SK-N-MC (cell line): ENCODE results near the gene TIAM1.

Experiments used
- DNase-seq: peaks from one replicate; pipeline ENCODE4 v3.0.0-alpha.2; 2011; ENCODE audit warnings: low read depth, low spot score
- H3K27ac ChIP-seq: fragments of 200-600 bp; sonication (generic); 2 replicates; pipeline ENCODE4 v1.5.1; 2016; ENCODE audit warnings: mixed run types
- H3K36me3 ChIP-seq: fragments of 200-600 bp; sonication (generic); 2 replicates; pipeline ENCODE4 v1.6.1; 2017; ENCODE audit warnings: antibody characterized with exemption, low read length, mixed read lengths; ENCODE audit not compliant: insufficient read depth
- H3K4me3 ChIP-seq: fragments of 200-600 bp; sonication (generic); 2 replicates; pipeline ENCODE4 v1.5.1; 2016
- H3K9ac ChIP-seq: fragments of 200-600 bp; sonication (generic); 2 replicates; pipeline ENCODE4 v1.8.0; 2017; ENCODE audit warnings: mixed run types, mixed read lengths; ENCODE audit not compliant: insufficient read length
- H3K9me3 ChIP-seq: fragments of 200-600 bp; sonication (generic); 2 replicates; pipeline ENCODE4 v1.6.1; 2017; ENCODE audit warnings: low read depth, mild to moderate bottlenecking, antibody characterized with exemption, low read length, moderate library complexity, mixed read lengths
- EZH2 ChIP-seq: fragments of 200-600 bp; sonication (generic); IDR thresholded peaks from one replicate; pipeline ENCODE4 v1.6.1; 2017; ENCODE audit warnings: antibody characterized with exemption
- FOXP2 ChIP-seq: optimal IDR thresholded peaks from 2 replicates; pipeline ENCODE3; 2011; ENCODE audit warnings: mild to moderate bottlenecking, moderate library complexity; ENCODE audit not compliant: insufficient read depth; ENCODE audit errors: extremely low read length, control extremely low read depth
- POLR2AphosphoS5 ChIP-seq: IDR thresholded peaks from 2 replicates; pipeline ENCODE4 v1.6.1; 2012; ENCODE audit warnings: mild to moderate bottlenecking, low read depth, low read length, borderline replicate concordance

The TIAM1 gene

DNA sequence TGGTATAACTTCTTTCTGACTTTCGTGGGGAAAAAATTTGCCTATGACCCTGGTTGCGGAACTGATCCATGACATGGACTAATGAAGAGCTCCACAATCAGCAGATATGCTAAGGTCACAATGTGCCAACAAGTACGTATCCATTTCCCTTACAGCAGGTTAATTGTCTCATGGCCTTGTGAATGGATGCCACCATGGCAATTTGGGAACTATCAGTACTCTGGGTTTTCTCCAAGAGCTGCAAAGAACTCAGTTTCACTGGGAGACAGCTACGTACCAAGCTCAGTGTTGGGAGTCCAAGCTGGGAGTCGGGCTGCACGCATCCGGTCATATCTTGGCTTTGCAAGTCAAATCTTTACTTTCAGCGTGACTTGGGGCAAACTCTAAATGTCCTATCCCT is 64.8 kb downstream of the TIAM1 start:
- H3K36me3 ChIP-seq = no peaks in the 10 kb centered on the region
- no peak overlapping the region for H3K4me3 ChIP-seq
- no peak for DNase-seq
- H3K9me3 ChIP-seq = no peaks in the 10 kb centered on the region
- no peak overlapping the region for H3K9ac ChIP-seq
- H3K27ac ChIP-seq = no peak overlapping the region
- TF ChIP-seq POLR2AphosphoS5 (no peak), EZH2 (no peak), FOXP2 (no peak)

DNA sequence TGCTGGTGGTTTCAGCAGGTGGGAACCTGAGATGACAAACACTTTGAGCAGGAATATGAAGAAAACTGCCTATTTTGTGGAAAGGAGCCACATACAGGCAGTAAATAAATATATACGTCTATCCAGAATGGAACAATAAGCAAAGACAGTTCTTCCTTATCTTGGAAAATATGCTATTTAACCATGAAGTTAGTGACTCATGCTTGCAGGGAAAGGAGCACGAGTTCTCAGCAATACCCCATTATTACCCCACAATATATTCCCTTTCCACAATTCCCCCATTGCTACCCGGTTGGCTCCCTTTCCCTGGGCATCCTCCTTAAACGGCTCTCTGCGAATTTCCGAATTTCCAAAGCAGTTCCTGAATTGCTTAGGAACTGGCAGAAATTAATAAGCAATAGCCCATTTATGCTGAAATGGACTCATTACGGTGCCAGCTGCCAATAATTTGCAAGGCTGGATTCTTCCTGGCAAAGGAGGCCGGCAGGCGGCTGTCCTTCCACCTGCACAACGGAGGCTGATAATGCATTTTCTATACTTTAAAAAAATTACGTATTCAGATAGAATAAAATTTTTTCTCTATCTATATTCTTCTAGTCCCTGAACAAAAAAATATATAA is 65.4 kb downstream of the TIAM1 start:
- no peak for TF ChIP-seq FOXP2
- H3K9me3 ChIP-seq = no peaks in the 10 kb centered on the region
- DNase-seq = no peak

DNA sequence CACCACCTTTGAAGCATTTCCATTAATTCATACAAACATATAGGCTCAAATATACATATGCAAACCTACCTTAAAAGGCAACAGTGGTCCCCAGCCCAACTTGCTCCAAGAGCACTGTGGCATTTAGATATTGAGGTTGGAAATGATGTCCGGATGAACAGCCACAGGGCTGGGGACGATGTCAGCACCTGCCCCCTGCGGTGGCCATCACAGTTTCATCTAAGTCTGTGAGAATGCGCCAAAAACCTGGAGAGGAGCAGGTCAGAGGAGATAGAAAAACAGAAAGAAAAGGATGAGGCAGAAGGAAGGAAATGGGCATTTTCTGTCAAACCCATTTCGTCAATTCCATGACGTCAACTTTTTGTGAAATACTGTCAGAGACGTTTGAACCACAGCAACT is 67.4 kb downstream of the TIAM1 start:
- Histone ChIP-seq H3K4me3 (no peak overlapping the region), H3K9ac (no peak overlapping the region), H3K36me3 (no peaks in the 10 kb centered on the region), H3K27ac (no peak overlapping the region), H3K9me3 (no peaks in the 10 kb centered on the region)
- DNase-seq = no peak
- TF ChIP-seq EZH2 = no peak
- no peak for TF ChIP-seq POLR2AphosphoS5

More for the DNA sequence above, 65.4 kb downstream of the TIAM1 start:
- H3K9ac ChIP-seq = no peak overlapping the region
- H3K4me3 ChIP-seq = no peak overlapping the region
- no peaks in the 10 kb centered on the region for H3K36me3 ChIP-seq
- no peak overlapping the region for H3K27ac ChIP-seq

DNA sequence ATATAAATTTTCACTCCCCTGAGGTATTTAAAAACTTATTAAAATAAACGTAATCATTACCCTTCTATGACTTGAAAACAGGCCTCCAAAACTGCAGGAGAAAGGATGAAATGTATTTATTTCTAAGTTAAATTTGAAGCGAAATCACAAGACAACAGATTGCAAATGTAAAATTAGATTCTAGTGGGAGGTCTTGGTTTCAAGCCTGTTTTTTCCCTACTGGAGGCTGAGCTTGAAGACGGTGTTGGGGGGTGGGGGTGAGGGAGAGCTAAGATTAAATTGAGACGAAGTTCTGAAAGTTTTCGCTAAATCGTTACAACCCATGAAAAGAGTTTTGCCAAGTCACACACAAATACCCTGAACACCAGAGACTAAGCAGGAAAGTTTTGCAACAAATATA is 68.2 kb downstream of the TIAM1 start:
- Histone ChIP-seq H3K4me3 (no peak overlapping the region), H3K27ac (no peak overlapping the region), H3K9me3 (no peaks in the 10 kb centered on the region), H3K36me3 (no peaks in the 10 kb centered on the region), H3K9ac (no peak overlapping the region)
- TF ChIP-seq POLR2AphosphoS5 (no peak), EZH2 (no peak), FOXP2 (no peak)
- no peak for DNase-seq

DNA sequence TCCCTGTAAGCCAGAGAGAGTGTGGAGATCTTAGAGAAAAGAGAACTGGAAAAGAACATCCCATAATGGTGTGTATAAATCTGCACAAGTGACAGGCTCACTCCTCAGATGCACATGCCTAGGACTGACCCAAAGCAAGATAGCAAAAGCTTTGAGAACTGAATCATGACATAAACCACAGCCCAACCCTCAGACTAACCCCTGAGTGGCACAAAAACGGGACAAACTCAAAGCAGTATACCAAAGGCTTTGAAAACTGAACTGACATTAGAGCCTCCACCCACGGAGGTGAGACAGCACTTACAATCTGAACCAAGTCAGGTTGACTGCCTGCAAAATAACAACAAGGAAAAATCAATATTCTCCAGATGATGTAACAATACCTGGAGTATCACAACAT is 70.8 kb downstream of the TIAM1 start:
- TF ChIP-seq POLR2AphosphoS5 = no peak
- no peak for TF ChIP-seq EZH2
- TF ChIP-seq FOXP2 = no peak
- no peak for DNase-seq
- H3K4me3 ChIP-seq = no peak overlapping the region

DNA sequence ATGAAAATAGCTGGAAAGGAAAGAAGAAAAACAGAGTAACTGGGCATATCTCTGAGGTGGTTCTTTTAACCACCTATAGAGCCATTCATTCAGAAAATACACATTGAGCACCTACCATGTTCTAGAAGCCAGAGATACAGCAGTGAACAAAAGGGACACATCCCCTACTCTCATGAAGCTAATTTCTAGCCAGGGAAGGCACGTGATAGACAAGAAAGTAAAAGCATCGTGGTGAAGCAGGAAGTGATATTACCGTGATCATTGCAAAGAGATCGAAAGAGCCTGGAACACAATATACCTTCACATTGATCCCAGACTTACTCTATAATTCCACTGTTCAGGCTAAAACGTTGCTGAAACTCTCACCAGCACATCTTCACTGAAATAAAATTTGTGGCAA is 76.0 kb downstream of the TIAM1 start:
- Histone ChIP-seq H3K4me3 (no peak overlapping the region), H3K9me3 (no peaks in the 10 kb centered on the region), H3K36me3 (no peaks in the 10 kb centered on the region), H3K27ac (no peak overlapping the region), H3K9ac (no peak overlapping the region)
- no peak for DNase-seq
- TF ChIP-seq EZH2 = no peak
- no peak for TF ChIP-seq FOXP2

More for the DNA sequence above, 70.8 kb downstream of the TIAM1 start:
- no peak overlapping the region for H3K9ac ChIP-seq
- no peaks in the 10 kb centered on the region for H3K9me3 ChIP-seq
- no peak overlapping the region for H3K27ac ChIP-seq
- H3K36me3 ChIP-seq = no peaks in the 10 kb centered on the region

DNA sequence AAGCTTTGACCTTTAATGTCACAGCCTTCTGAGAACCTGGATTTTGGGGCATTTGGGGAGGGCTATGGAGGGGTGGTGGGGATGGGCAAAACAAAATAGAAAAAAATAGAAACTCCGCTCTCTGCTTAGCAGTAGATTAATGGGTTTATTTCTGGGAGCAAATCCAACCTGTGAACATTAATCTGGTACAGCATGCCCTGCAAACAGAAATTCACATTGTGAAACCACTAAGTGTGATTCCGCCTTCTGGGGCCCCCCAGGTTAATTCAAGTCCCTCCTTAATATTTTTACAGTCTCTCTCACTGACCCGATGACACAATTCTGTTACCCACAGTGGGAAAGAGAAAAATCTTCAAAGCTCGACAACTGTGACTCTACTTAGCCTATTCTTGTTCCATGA is 76.4 kb downstream of the TIAM1 start:
- no peak for DNase-seq
- Histone ChIP-seq H3K9ac (no peak overlapping the region), H3K9me3 (no peaks in the 10 kb centered on the region), H3K4me3 (no peak overlapping the region), H3K36me3 (no peaks in the 10 kb centered on the region), H3K27ac (no peak overlapping the region)
- TF ChIP-seq EZH2 (no peak), FOXP2 (no peak), POLR2AphosphoS5 (no peak)

DNA sequence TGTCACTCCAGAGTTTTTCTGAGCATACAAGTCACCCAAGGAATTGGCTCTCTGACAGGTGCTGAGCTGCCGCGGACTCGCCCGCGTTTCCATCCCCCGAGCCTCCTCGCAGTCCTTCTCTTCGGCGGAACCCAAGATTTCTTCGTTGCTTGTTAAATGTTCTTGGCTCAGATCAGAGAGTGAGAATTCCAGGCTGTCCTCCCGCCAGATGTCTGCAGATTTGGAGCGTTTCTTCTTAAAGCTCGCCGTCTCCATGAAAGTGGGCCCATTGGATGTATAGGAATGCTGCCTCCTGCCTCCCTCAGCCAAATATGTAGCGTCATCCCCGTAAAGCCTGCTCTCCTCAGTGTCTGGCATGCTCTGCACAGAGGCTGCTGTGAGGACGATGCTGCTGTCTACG is 77.8 kb downstream of the TIAM1 start:
- DNase-seq = no peak
- TF ChIP-seq POLR2AphosphoS5 (no peak), FOXP2 (no peak), EZH2 (no peak)
- Histone ChIP-seq H3K36me3 (no peaks in the 10 kb centered on the region), H3K4me3 (no peak overlapping the region), H3K9ac (no peak overlapping the region), H3K27ac (no peak overlapping the region), H3K9me3 (no peaks in the 10 kb centered on the region)

DNA sequence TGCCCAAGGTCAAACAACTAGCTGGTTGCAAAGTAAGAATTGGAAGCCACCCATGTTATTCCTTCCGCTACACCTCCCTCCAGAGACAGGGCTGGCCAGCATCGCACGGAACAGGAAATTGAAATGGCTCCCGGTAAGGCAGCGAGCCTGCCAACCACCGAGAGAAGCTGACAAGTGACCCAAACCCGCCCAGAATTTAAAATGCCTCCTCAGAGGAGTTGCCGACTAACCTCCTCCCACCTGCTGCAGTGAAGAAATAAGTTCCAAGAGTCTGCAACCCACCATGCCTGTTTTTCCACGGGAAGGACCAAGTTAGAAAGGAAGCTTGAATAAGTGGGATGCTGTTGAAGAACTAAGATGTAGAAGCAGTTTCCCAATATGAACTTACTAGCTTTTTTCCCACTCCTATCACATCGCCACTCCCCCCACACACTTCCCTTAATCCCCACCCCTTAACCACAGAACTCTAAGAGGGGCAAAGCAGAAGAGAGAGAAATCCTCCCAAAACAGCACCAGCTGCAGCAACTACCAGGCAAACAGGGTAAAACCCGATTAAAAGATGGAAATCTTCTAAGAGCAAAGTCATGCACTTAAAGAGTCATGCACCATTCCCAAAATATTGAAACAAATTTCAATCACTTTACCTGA is 78.6 kb downstream of the TIAM1 start:
- no peaks in the 10 kb centered on the region for H3K9me3 ChIP-seq
- no peak for DNase-seq
- no peak overlapping the region for H3K4me3 ChIP-seq
- no peaks in the 10 kb centered on the region for H3K36me3 ChIP-seq
- no peak overlapping the region for H3K9ac ChIP-seq
- H3K27ac ChIP-seq = no peak overlapping the region
- TF ChIP-seq POLR2AphosphoS5 = no peak
- TF ChIP-seq FOXP2 = no peak
- no peak for TF ChIP-seq EZH2
